Endothelial cell of umbilical vein (primary cell): Measurements from ENCODE around the gene LYPD4.
"Not testable (repeated sequence)": the region's sequence is repeated elsewhere in the genome, so short reads cannot be mapped to it uniquely, and the experiment has no call there.

Experiments
- EZH2 ChIP-seq: IDR thresholded peaks from 2 replicates; pipeline ENCODE4 v1.6.1; 2012; ENCODE audit warnings: borderline replicate concordance, low read depth, mild to moderate bottlenecking, moderate library complexity, low read length, inconsistent platforms; ENCODE audit not compliant: severe bottlenecking
- MAX ChIP-seq: IDR thresholded peaks from 2 replicates; pipeline ENCODE4 v1.6.1; 2011; ENCODE audit not compliant: insufficient read depth, insufficient read length
- POLR2A ChIP-seq: IDR thresholded peaks from 2 replicates; pipeline ENCODE4 v1.6.1; 2012; ENCODE audit warnings: low read depth, mild to moderate bottlenecking, control low read depth, low read length
- TF ChIP-seq, protein P1 (sequence below), 2 donors: IDR thresholded peaks; 1 replicate in 1 of 2; 2 replicates in 1 of 2; pipeline ENCODE4 v1.5.1; 2011; ENCODE audit warnings: low read length in 2 of 2, mild to moderate bottlenecking in 2 of 2, moderate library complexity in 2 of 2, control low read depth in 1 of 2, inconsistent platforms in 1 of 2, low read depth in 1 of 2; ENCODE audit not compliant: insufficient read depth in 1 of 2; ENCODE audit errors: extremely low read depth in 1 of 2

DNA sequence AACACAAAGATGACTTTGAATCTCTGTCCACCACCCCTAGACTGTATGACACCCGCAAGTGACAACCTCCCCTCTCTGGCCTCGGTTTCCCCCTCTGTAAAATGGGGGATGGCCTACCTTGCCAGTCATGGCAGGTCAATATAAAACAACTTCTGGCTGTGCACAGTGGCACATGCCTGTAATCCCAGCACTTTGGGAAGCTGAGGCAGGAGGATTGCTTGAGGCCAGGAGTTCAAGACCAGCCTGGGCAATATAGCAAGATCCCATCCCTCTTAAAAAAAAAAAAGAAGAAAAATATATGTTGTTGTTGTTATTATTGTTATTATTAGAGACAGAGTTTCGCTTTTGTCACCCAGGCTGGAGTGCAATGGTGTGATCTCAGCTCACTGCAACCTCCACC, 31.5 kb upstream of the LYPD4 start:
- not testable (repeated sequence) for TF ChIP-seq MAX, POLR2A, EZH2
- TF ChIP-seq, protein P1, sequence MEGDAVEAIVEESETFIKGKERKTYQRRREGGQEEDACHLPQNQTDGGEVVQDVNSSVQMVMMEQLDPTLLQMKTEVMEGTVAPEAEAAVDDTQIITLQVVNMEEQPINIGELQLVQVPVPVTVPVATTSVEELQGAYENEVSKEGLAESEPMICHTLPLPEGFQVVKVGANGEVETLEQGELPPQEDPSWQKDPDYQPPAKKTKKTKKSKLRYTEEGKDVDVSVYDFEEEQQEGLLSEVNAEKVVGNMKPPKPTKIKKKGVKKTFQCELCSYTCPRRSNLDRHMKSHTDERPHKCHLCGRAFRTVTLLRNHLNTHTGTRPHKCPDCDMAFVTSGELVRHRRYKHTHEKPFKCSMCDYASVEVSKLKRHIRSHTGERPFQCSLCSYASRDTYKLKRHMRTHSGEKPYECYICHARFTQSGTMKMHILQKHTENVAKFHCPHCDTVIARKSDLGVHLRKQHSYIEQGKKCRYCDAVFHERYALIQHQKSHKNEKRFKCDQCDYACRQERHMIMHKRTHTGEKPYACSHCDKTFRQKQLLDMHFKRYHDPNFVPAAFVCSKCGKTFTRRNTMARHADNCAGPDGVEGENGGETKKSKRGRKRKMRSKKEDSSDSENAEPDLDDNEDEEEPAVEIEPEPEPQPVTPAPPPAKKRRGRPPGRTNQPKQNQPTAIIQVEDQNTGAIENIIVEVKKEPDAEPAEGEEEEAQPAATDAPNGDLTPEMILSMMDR (IDR thresholded peaks at IDR 0.05; ENCODE audit: extremely low read depth in 1 of 2, insufficient read depth in 1 of 2, low read depth in 1 of 2, low read length in 2 of 2): not testable (repeated sequence)
